CD4-positive, alpha-beta T cell (primary cell): ENCODE data around the gene SMCO2. TPM values are rescaled to one million over a fixed set of nuclear protein-coding genes. Genes with fewer than 3 reads are reported as not detected.

Experiments
- ATAC-seq: fragments of 200-7000 bp; cut with Tn5 transposase; one replicate; pipeline ENCODE4 v1.10.0; 2022; ENCODE audit warnings: mild to moderate bottlenecking; ENCODE audit not compliant: poor library complexity
- CTCF ChIA-PET: fragments of 350-600 bp; sonication (Branson Sonifier 250); formaldehyde crosslinking; loops from one replicate; lab custom pipeline; 2021; ENCODE audit warnings: antibody characterized with exemption, inconsistent platforms; lab: Charles Lee
- POLR2A ChIA-PET: fragments of 350-600 bp; sonication (Branson Sonifier 250); formaldehyde crosslinking; loops from one replicate; lab custom pipeline; 2021; ENCODE audit warnings: antibody characterized with exemption, inconsistent platforms; lab: Charles Lee
- DNase-seq, 14 experiments: peaks; one replicate each; pipeline ENCODE4 v3.0.0-alpha.2; 2013 to 2020; ENCODE audit warnings: mixed read lengths in 2 of 14
- H3K27ac ChIP-seq, 2 donors: one replicate each; pipeline versions ENCODE4 v1.5.1 to v1.7.0; 2013; ENCODE audit warnings: low read length in 2 of 2, low read depth in 1 of 2, mild to moderate bottlenecking in 1 of 2
- H3K27me3 ChIP-seq, 2 experiments: 1 replicate in 1 of 2; 2 replicates in 1 of 2; pipeline versions ENCODE4 v1.6.1 to v1.7.0; 2013; ENCODE audit warnings: low read length in 2 of 2, control low read depth in 1 of 2, mild to moderate bottlenecking in 1 of 2, moderate library complexity in 1 of 2; ENCODE audit not compliant: insufficient read depth in 2 of 2, control insufficient read depth in 1 of 2
- H3K36me3 ChIP-seq: one replicate; pipeline ENCODE4 v1.6.1; 2013; ENCODE audit warnings: low read length, control low read depth; ENCODE audit not compliant: insufficient read depth
- H3K4me1 ChIP-seq: one replicate; pipeline ENCODE4 v1.6.1; 2013; ENCODE audit warnings: low read length, control low read depth; ENCODE audit not compliant: insufficient read depth
- H3K4me3 ChIP-seq: one replicate; pipeline ENCODE4 v1.5.1; 2013; ENCODE audit warnings: mild to moderate bottlenecking, low read length, moderate library complexity
- H3K9me3 ChIP-seq, 2 experiments: 1 replicate in 1 of 2; 2 replicates in 1 of 2; pipeline versions ENCODE4 v1.6.1 to v1.7.0; 2013; ENCODE audit warnings: low read length in 2 of 2, mild to moderate bottlenecking in 2 of 2, control low read depth in 1 of 2, moderate library complexity in 1 of 2; ENCODE audit not compliant: control insufficient read depth in 1 of 2, insufficient read depth in 1 of 2
- H3K27ac Mint-ChIP-seq: one replicate; pipeline ENCODE4 v1.8.0; 2020; ENCODE audit warnings: mixed read lengths
- H3K27me3 Mint-ChIP-seq: one replicate; pipeline ENCODE4 v1.8.0; 2021; ENCODE audit warnings: mixed read lengths
- H3K36me3 Mint-ChIP-seq: one replicate; pipeline ENCODE4 v1.8.0; 2021; ENCODE audit warnings: low read depth, mixed read lengths
- H3K4me1 Mint-ChIP-seq: one replicate; pipeline ENCODE4 v1.8.0; 2021; ENCODE audit warnings: low read depth, mixed read lengths
- H3K4me3 Mint-ChIP-seq: one replicate; pipeline ENCODE4 v1.8.0; 2020; ENCODE audit warnings: mild to moderate bottlenecking, mixed read lengths
- H3K9me3 Mint-ChIP-seq: one replicate; pipeline ENCODE4 v1.8.0; 2020; ENCODE audit warnings: mixed read lengths
- intact Hi-C, 2 experiments: fragments of 100-400 bp; cut with DNase I in 1 of 2; cut with micrococcal nuclease in 1 of 2; formaldehyde crosslinking; loops; one replicate each; pipeline versions ENCODE4 v1.15.1 to v1.9.0; 2023 to 2025; cut with DNase I, micrococcal nuclease
- total RNA-seq, 174 experiments: library from RNA in 2 of 174; stranded (reverse) in 2 of 174; gene quantifications; one replicate each; pipeline ENCODE4 v1.2.3 and lab custom pipeline; 2021 to 2026
- TF ChIP-seq, protein P1 (sequence below): fragments of 200-600 bp; IDR thresholded peaks from one replicate; pipeline ENCODE4 v1.8.0; 2022; ENCODE audit warnings: antibody characterized with exemption, mild to moderate bottlenecking

The SMCO2 gene
- total RNA-seq, 2 experiments from 2014 or later = not detected

DNA sequence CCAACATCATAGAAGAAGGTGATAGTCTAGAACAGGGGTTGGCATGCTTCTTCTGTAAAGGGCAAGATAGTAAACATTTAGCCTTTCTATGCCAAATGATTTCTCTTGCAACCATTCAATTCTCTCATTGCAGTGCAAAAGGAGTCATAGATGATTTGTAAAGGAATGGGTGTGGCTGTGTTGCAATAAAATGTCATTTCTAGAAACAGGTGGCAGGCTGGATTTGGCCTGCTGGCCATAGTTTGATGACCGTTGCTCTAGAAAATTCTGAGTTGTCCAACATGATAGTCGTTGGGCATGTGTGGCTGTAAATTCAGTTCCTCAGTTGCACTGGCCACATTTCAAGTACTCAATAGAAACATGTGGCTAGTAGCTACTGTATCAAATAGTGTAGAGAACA lies 21.7 kb downstream of the SMCO2 start:
- ChIA-PET CTCF (no interaction called here), POLR2A (no interaction called here)
- Histone ChIP-seq H3K4me1 (no peaks in the 10 kb centered on the region), H3K36me3 (no peaks in the 10 kb centered on the region), H3K9me3 (no peaks in the 10 kb centered on the region), H3K27me3 (no peaks in the 10 kb centered on the region), H3K4me3 (no peak overlapping the region), H3K27ac (no peak overlapping the region)
- Mint-ChIP-seq H3K36me3 (no peaks in the 10 kb centered on the region), H3K27me3 (no peaks in the 10 kb centered on the region), H3K9me3 (no peaks in the 10 kb centered on the region), H3K4me3 (no peak overlapping the region), H3K4me1 (peaks cover 9% of the 10 kb centered on the region), H3K27ac (no peak overlapping the region)
- ATAC-seq (no peak), DNase-seq (no peak)
- TF ChIP-seq, protein P1, sequence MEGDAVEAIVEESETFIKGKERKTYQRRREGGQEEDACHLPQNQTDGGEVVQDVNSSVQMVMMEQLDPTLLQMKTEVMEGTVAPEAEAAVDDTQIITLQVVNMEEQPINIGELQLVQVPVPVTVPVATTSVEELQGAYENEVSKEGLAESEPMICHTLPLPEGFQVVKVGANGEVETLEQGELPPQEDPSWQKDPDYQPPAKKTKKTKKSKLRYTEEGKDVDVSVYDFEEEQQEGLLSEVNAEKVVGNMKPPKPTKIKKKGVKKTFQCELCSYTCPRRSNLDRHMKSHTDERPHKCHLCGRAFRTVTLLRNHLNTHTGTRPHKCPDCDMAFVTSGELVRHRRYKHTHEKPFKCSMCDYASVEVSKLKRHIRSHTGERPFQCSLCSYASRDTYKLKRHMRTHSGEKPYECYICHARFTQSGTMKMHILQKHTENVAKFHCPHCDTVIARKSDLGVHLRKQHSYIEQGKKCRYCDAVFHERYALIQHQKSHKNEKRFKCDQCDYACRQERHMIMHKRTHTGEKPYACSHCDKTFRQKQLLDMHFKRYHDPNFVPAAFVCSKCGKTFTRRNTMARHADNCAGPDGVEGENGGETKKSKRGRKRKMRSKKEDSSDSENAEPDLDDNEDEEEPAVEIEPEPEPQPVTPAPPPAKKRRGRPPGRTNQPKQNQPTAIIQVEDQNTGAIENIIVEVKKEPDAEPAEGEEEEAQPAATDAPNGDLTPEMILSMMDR = no peak
- intact Hi-C loops = no loop called here

DNA sequence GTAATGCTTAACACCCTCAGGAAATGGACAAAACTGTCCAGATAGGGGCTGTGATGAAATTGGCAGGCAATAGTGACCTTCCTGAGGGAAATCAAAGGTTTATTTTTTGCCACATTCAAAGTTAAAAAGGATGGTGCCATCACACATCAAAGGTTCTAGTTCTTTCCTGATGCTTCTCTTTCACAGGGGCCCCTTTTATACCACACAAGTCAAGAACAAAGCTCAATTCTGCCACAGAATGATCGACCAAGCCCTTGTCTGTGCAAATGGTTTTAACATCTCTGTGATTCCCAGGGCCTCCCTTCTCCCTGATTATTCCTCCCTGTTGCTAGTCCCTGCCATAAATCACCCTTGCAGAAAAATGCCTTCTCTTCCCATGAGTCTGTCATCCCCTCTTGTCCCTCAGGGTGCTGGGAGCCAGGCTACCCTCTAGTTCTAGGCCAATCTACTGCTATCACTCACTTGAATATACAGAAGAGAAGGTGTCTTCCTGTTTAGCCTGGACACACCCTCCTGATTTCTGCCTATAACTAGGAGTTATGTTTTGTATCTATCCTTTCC lies 22.7 kb downstream of the SMCO2 start:
- no peaks in the 10 kb centered on the region for H3K36me3 ChIP-seq
- H3K4me3 Mint-ChIP-seq = no peak overlapping the region
- no peak overlapping the region for H3K27ac ChIP-seq
- H3K36me3 Mint-ChIP-seq = no peaks in the 10 kb centered on the region
- intact Hi-C loops = no loop called here
- no peaks in the 10 kb centered on the region for H3K9me3 Mint-ChIP-seq
- POLR2A ChIA-PET = no interaction called here
- no peaks in the 10 kb centered on the region for H3K9me3 ChIP-seq
- no peak for DNase-seq
- no peak overlapping the region for H3K4me3 ChIP-seq
- no peak for ATAC-seq
- no peaks in the 10 kb centered on the region for H3K27me3 Mint-ChIP-seq
- peaks cover 15% of the 10 kb centered on the region for H3K4me1 Mint-ChIP-seq
- no peak overlapping the region for H3K27ac Mint-ChIP-seq
- H3K27me3 ChIP-seq = no peaks in the 10 kb centered on the region
- TF ChIP-seq, protein P1 = no peak
- CTCF ChIA-PET = no interaction called here
- no peaks in the 10 kb centered on the region for H3K4me1 ChIP-seq

DNA sequence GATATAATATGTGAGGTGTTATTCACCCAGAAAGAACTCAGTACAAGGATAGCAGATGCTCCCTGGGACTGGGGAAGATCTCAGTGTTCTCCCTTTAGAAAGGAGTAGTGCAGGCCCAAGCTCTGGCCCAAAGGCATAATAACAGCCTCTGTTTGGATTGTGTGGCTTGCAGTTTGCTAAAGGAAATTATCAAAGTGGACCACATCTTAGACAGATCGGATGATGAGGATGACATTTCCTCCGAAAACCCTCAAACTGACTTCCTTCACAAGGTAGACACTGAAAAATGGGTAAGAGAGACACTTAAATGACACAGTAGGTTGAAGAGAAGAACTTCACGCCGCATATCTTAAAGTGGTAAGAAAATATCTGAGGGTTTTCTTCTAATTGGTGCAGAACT lies 26.1 kb downstream of the SMCO2 start:
- peaks cover 15% of the 10 kb centered on the region for H3K4me1 Mint-ChIP-seq
- ATAC-seq (no peak), DNase-seq (no peak)
- H3K27me3 ChIP-seq = no peaks in the 10 kb centered on the region
- no peak overlapping the region for H3K4me3 ChIP-seq
- ChIA-PET POLR2A (no interaction called here), CTCF (no interaction called here)
- H3K9me3 Mint-ChIP-seq = peaks cover 16% of the 10 kb centered on the region
- H3K36me3 ChIP-seq = no peaks in the 10 kb centered on the region
- H3K9me3 ChIP-seq = peaks cover 0 to 12% of the 10 kb centered on the region in 2 experiments
- no peak overlapping the region for H3K27ac Mint-ChIP-seq
- no peaks in the 10 kb centered on the region for H3K27me3 Mint-ChIP-seq
- intact Hi-C loops = no loop called here
- H3K4me3 Mint-ChIP-seq = no peak overlapping the region
- H3K36me3 Mint-ChIP-seq = no peaks in the 10 kb centered on the region
- TF ChIP-seq, protein P1 = no peak
- no peaks in the 10 kb centered on the region for H3K4me1 ChIP-seq
- H3K27ac ChIP-seq = no peak overlapping the region
